ENCODE data around the gene MICAL3. TPM values are rescaled to one million over a fixed set of nuclear protein-coding genes. Genes with fewer than 3 reads are reported as not detected.

The MICAL3 gene
- total RNA-seq, 6 experiments from 2014 or later, result 38.6 to 44.1 (median 39.7) TPM

DNA sequence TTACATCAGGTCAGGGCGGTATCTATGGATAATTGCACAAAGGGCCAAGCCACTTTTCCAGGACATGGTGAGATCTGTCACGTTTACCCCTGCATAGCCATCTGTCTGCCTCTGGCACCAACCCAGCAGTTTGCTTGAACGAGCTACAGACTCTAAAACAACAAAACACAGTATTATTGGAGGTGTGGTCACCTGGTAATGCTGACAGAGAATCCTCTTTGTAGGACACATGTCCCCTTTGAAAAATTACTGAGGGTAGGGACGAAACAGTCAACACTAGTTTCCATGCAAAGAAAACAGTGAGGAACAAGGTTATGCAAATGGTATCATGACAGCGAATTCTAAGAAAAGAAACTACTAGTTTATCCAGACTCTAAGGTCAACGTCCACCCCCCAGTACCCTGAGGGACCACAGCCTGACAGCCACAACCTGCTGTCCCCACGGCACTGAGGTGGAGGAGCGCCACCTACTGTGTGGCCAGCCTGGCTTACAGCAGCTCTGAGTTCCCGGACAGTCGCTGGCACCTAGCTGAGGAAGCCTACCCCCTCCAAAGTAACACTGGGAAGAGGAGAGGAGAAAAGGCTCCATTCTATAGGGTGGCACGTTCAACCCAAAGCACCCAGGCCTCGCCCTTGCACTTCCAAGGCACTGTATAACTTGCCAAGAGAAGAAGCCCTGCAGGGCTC, 132.7 kb downstream of the MICAL3 start:
- peaks cover 18% of the 10 kb centered on the region for H3K4me1 Mint-ChIP-seq (ENCODE audit: low read depth)
- peaks cover 15% of the 10 kb centered on the region for H3K36me3 Mint-ChIP-seq (ENCODE audit: low read depth)
- no peak overlapping the region for H3K4me3 Mint-ChIP-seq
- DNase-seq, result no peak
- TF ChIP-seq CTCF (IDR thresholded peaks at IDR 0.05), result peak; percentile 43; the same call in 1 of the 2 replicates
- no peaks in the 10 kb centered on the region for H3K27me3 Mint-ChIP-seq (ENCODE audit: insufficient read depth)
- H3K27ac Mint-ChIP-seq, result no peak overlapping the region
- no peaks in the 10 kb centered on the region for H3K9me3 Mint-ChIP-seq

GRCh38 chr22:17890892-17891291, 133.5 kb downstream of the MICAL3 start:
- no peaks in the 10 kb centered on the region for H3K27me3 Mint-ChIP-seq (ENCODE audit: insufficient read depth)
- peaks cover 15% of the 10 kb centered on the region; the same call in 1 of the 2 replicates for H3K36me3 Mint-ChIP-seq (ENCODE audit: low read depth)
- TF ChIP-seq CTCF (IDR thresholded peaks at IDR 0.05), result no peak
- H3K4me1 Mint-ChIP-seq (ENCODE audit: low read depth), result peaks cover 18% of the 10 kb centered on the region
- no peak overlapping the region for H3K27ac Mint-ChIP-seq
- no peaks in the 10 kb centered on the region for H3K9me3 Mint-ChIP-seq
- DNase-seq, result no peak
- no peak overlapping the region for H3K4me3 Mint-ChIP-seq

DNA sequence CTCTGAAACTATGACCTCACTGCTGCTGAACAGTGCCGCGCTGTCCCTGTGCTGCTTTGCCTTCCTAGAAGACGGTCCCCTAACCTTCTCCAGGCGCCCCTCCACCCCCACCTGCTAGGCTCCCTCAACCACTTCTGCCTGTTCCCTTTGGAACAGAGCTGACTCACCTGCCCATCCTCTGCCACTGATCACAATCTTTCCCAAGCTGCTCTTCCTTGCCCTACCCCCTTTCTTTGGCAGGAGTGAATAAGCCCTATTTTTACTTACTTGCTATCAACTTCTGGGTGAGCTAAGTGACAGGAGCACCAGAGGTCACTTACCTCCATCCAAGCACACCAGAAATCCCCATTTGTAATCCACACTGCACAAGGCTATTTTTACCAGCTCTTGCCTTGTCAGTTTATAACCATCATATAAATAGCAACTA, 134.1 kb downstream of the MICAL3 start:
- Mint-ChIP-seq H3K4me1 (ENCODE audit: low read depth) (peaks cover 19% of the 10 kb centered on the region), H3K36me3 (ENCODE audit: low read depth) (peaks cover 19% of the 10 kb centered on the region), H3K4me3 (no peak overlapping the region), H3K27ac (no peak overlapping the region; the same call in none of the 2 replicates), H3K9me3 (no peaks in the 10 kb centered on the region), H3K27me3 (ENCODE audit: insufficient read depth) (no peaks in the 10 kb centered on the region)
- no peak for DNase-seq
- TF ChIP-seq CTCF (IDR thresholded peaks at IDR 0.05), result no peak

DNA sequence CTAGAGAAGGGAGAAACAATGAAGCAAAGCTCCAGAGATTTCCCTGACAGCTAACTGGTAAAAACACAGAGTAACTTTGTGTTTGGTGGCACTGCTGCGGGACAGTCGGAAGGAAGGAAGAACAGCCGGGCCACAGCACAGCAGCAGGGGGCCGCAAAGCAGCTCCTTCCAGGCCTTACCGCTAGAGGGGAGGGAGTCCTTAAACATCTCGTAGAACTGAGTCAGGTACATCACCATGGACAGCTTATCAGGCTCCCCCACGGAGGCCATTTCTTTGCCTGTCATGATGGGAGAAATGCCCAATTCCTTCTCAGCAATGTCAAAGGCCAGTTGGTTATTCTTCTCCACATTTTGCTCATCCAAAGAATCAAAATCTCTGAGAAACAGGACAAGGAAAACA, 135.5 kb downstream of the MICAL3 start:
- H3K4me3 Mint-ChIP-seq, result no peak overlapping the region
- no peak for DNase-seq
- no peaks in the 10 kb centered on the region for H3K9me3 Mint-ChIP-seq
- peaks cover 2% of the 10 kb centered on the region; the same call in 1 of the 2 replicates for H3K27me3 Mint-ChIP-seq (ENCODE audit: insufficient read depth)
- H3K4me1 Mint-ChIP-seq (ENCODE audit: low read depth), result peaks cover 25% of the 10 kb centered on the region
- peak; percentile 59 for TF ChIP-seq CTCF (IDR thresholded peaks at IDR 0.05)
- no peak overlapping the region for H3K27ac Mint-ChIP-seq
- peaks cover 21% of the 10 kb centered on the region for H3K36me3 Mint-ChIP-seq (ENCODE audit: low read depth)

DNA sequence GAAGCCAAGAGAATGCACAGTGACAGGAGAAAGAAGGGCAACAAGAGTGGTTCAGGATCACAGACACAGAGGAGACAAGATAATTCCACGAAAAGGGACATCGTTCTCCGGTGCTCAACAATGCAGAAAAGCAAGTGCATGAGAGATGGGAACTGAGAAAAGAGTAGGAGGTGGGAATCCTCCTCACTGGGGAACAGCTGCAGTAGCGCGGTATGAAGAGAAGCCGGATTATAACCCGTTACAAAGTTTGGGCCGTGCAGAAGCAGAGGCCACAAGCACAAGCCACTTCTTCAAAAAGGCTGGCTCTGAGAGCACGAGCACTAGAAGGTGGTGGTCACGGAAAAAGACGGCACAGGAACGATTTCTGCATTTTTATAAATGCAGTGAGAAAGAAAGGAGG, 135.9 kb downstream of the MICAL3 start:
- Mint-ChIP-seq H3K4me1 (ENCODE audit: low read depth) (peaks cover 25% of the 10 kb centered on the region), H3K27me3 (ENCODE audit: insufficient read depth) (peaks cover 2% of the 10 kb centered on the region; the same call in 1 of the 2 replicates), H3K27ac (no peak overlapping the region), H3K36me3 (ENCODE audit: low read depth) (peaks cover 19% of the 10 kb centered on the region), H3K9me3 (no peaks in the 10 kb centered on the region), H3K4me3 (no peak overlapping the region)
- no peak for DNase-seq
- no peak for TF ChIP-seq CTCF (IDR thresholded peaks at IDR 0.05)

Measured in HFFc6 (cell line).